SK-N-SH (cell line): Measurements from ENCODE around the gene TUFM. TPM values are rescaled to one million over a fixed set of nuclear protein-coding genes. Genes with fewer than 3 reads are reported as not detected.

Experiments
- CTCF ChIA-PET: fragments of 300-600, 350-600 bp; formaldehyde crosslinking; extraction: SDS; loops from one replicate; lab custom pipeline; 2021; lab: Yijun Ruan, JAX
- POLR2A ChIA-PET: fragments of 350-600 bp; sonication (Branson Sonifier 250); formaldehyde crosslinking; extraction: SDS; loops from one replicate; lab custom pipeline; 2020; ENCODE audit warnings: antibody characterized with exemption, inconsistent platforms; lab: Yijun Ruan, JAX
- DNase-seq: peaks from one replicate; pipeline ENCODE4 v3.0.0; 2012
- H2AFZ ChIP-seq: fragments of 200-600 bp; sonication (generic); 2 replicates; pipeline ENCODE4 v1.8.1; 2016; ENCODE audit warnings: antibody characterized with exemption, mild to moderate bottlenecking, low read depth
- H3F3A ChIP-seq: fragments of 200-600 bp; sonication (generic); replicated peaks from 2 replicates; pipeline ENCODE3; 2016; ENCODE audit warnings: antibody characterized with exemption, mild to moderate bottlenecking; ENCODE audit not compliant: insufficient read depth
- H3K27ac ChIP-seq, 2 experiments: fragments of 200-500 bp in 1 of 2; fragments of 200-600 bp in 1 of 2; sonication (Bioruptor generic) in 1 of 2; sonication (generic), shearing (Covaris generic) in 1 of 2; 2 replicates each; pipeline versions ENCODE4 v1.5.1 to v1.6.1; 2014 to 2016; ENCODE audit warnings: low read depth in 2 of 2, inconsistent platforms in 1 of 2, low read length in 1 of 2, mild to moderate bottlenecking in 1 of 2, mixed read lengths in 1 of 2
- H3K27me3 ChIP-seq: fragments of 200-600 bp; sonication (generic), shearing (Covaris generic); 2 replicates; pipeline ENCODE4 v1.6.1; 2016; ENCODE audit warnings: mixed run types; ENCODE audit not compliant: insufficient read depth
- H3K36me3 ChIP-seq, 2 experiments: fragments of 200-500 bp in 1 of 2; fragments of 200-600 bp in 1 of 2; sonication (Bioruptor generic) in 1 of 2; sonication (generic) in 1 of 2; replicated peaks in 1 of 2; 2 replicates each; pipeline versions ENCODE3 to v1.5.1; 2014 to 2016; ENCODE audit warnings: low read length in 1 of 2, mild to moderate bottlenecking in 1 of 2; ENCODE audit not compliant: insufficient read depth in 2 of 2, control insufficient read depth in 1 of 2
- H3K4me1 ChIP-seq, 2 experiments: fragments of 200-500 bp in 1 of 2; fragments of 200-600 bp in 1 of 2; sonication (Bioruptor generic) in 1 of 2; sonication (generic), shearing (Covaris generic) in 1 of 2; 2 replicates each; pipeline versions ENCODE4 v1.5.1 to v1.6.1; 2014 to 2016; ENCODE audit warnings: low read depth in 1 of 2, low read length in 1 of 2, mixed run types in 1 of 2; ENCODE audit not compliant: insufficient read depth in 2 of 2, control insufficient read depth in 1 of 2
- H3K4me2 ChIP-seq: fragments of 200-600 bp; sonication (generic), shearing (Covaris generic); 2 replicates; pipeline ENCODE4 v1.6.1; 2017; ENCODE audit warnings: mixed run types
- H3K4me3 ChIP-seq, 2 experiments: fragments of 200-500 bp in 1 of 2; fragments of 200-600 bp in 1 of 2; sonication (Bioruptor generic) in 1 of 2; sonication (generic), shearing (Covaris generic) in 1 of 2; 2 replicates each; pipeline versions ENCODE4 v1.5.1 to v1.8.1; 2014 to 2016; ENCODE audit warnings: low read depth in 2 of 2, inconsistent platforms in 1 of 2, low read length in 1 of 2, mild to moderate bottlenecking in 1 of 2, mixed read lengths in 1 of 2, moderate library complexity in 1 of 2
- H3K79me2 ChIP-seq: fragments of 200-600 bp; sonication (generic); 2 replicates; pipeline ENCODE4 v1.8.1; 2017; ENCODE audit warnings: mild to moderate bottlenecking; ENCODE audit not compliant: insufficient read depth
- H3K9ac ChIP-seq: fragments of 200-600 bp; sonication (generic); 2 replicates; pipeline ENCODE4 v1.6.1; 2017; ENCODE audit warnings: mixed run types
- H3K9me2 ChIP-seq: fragments of 200-600 bp; sonication (generic); 2 replicates; pipeline ENCODE4 v1.6.1; 2017; ENCODE audit warnings: mixed run types
- H3K9me3 ChIP-seq: fragments of 200-600 bp; sonication (generic); 2 replicates; pipeline ENCODE4 v1.6.1; 2017; ENCODE audit warnings: mixed run types, mild to moderate bottlenecking, moderate library complexity
- H4K20me1 ChIP-seq: fragments of 200-600 bp; sonication (generic); 2 replicates; pipeline ENCODE4 v1.6.1; 2017; ENCODE audit warnings: mild to moderate bottlenecking, mixed run types; ENCODE audit not compliant: insufficient read depth
- FOXJ3 ChIP-seq: sonication (generic); formaldehyde crosslinking; IDR thresholded peaks from 2 replicates; pipeline ENCODE4 v1.5.1; 2020; ENCODE audit warnings: mild to moderate bottlenecking, missing genetic modification reagents
- FOXM1 ChIP-seq: IDR thresholded peaks from 2 replicates; pipeline ENCODE4 v1.4.0; 2012; ENCODE audit warnings: low read depth, mild to moderate bottlenecking
- JUND ChIP-seq: IDR thresholded peaks from 2 replicates; pipeline ENCODE4 v1.4.0; 2012
- MEF2A ChIP-seq: IDR thresholded peaks from 2 replicates; pipeline ENCODE4 v1.4.0; 2012; ENCODE audit warnings: low read depth, borderline replicate concordance
- NFIC ChIP-seq: IDR thresholded peaks from 2 replicates; pipeline ENCODE4 v1.4.0; 2012; ENCODE audit warnings: borderline replicate concordance
- NRF1 ChIP-seq: IDR thresholded peaks from 2 replicates; pipeline ENCODE4 v1.6.1; 2012; ENCODE audit warnings: low read depth, mild to moderate bottlenecking, low read length
- PBX3 ChIP-seq: IDR thresholded peaks from 2 replicates; pipeline ENCODE4; 2012
- RAD21 ChIP-seq: IDR thresholded peaks from 2 replicates; pipeline ENCODE4 v1.6.1; 2012; ENCODE audit warnings: mild to moderate bottlenecking, low read length
- RCOR1 ChIP-seq: fragments of 150-350 bp; IDR thresholded peaks from 2 replicates; pipeline ENCODE4 v1.6.1; 2017; ENCODE audit warnings: antibody characterized with exemption, low read length
- RXRA ChIP-seq: IDR thresholded peaks from 2 replicates; pipeline ENCODE4 v1.4.0; 2012; ENCODE audit warnings: low read depth, mild to moderate bottlenecking, borderline replicate concordance
- SIN3A ChIP-seq: IDR thresholded peaks from 2 replicates; pipeline ENCODE4 v1.6.1; 2012; ENCODE audit warnings: low read depth, mild to moderate bottlenecking, low read length, moderate library complexity, borderline replicate concordance
- TAF1 ChIP-seq: IDR thresholded peaks from 2 replicates; pipeline ENCODE4 v1.6.1; 2012; ENCODE audit warnings: low read depth, mild to moderate bottlenecking, low read length, moderate library complexity, borderline replicate concordance
- TCF12 ChIP-seq: IDR thresholded peaks from 2 replicates; pipeline ENCODE4 v1.4.0; 2012
- USF2 ChIP-seq: fragments of 150-350 bp; IDR thresholded peaks from 2 replicates; pipeline ENCODE4 v1.6.1; 2017; ENCODE audit warnings: antibody characterized with exemption, low read length, low read depth, borderline replicate concordance
- YY1 ChIP-seq: IDR thresholded peaks from 2 replicates; pipeline ENCODE4 v1.4.0; 2012; ENCODE audit warnings: low read depth, mild to moderate bottlenecking
- WGBS: methylation state at CpG from one replicate; pipeline ENCODE4 v1.1.6; 2017; ENCODE audit warnings: low lambda C conversion rate; 5-methylcytosine and 5-hydroxymethylcytosine counted together
- polyA plus RNA-seq, 3 experiments: library from polyadenylated mRNA; depleted of rRNA; stranded (reverse); fragments of >200 nt; gene quantifications; 2 replicates each; pipeline ENCODE4 v1.2.3, GENCODE V29; 2012
- TF ChIP-seq, protein P1 (sequence below): IDR thresholded peaks from 2 replicates; pipeline ENCODE4 v1.4.0; 2012; ENCODE audit warnings: low read depth, borderline replicate concordance
- TF ChIP-seq, protein P2 (sequence below): IDR thresholded peaks from 2 replicates; pipeline ENCODE4 v1.4.0; 2012; ENCODE audit warnings: low read depth

TUFM gene
- polyA plus RNA-seq, 1 of the 3 experiments (the other 2 are of a cell fraction) = 358 TPM

GRCh38 chr16:28839004-28839639, 7.0 kb downstream of the TUFM start:
- POLR2A ChIA-PET = interaction anchor here (0.7 to 1.1 kb wide), 3 partner anchors 16 to 1920 kb away, joined by 3 to 5 read pairs (median 3); no protein-coding TSS in a partner anchor

DNA sequence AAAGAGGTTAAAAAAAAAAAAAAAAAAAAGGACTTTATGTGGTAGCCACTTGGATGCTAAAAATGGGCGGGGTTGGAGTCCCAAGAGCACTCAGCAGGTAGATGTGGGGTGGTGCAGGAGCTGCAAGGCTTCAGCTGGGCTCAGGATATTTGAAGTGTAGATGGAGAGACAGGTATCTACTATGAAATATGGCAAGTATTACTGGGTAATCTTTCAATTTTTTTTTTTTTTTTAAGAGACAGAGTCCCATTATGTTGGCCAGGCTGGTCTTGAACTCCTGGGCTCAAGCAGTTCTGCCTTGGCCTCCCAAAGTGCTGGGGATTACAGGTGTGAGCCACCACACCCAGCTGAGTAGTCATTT, 7.6 kb downstream of the TUFM start:
- ChIA-PET CTCF (interaction anchor here (1.4 kb wide), 1 partner anchor 107 kb away, joined by 5 read pairs; no protein-coding TSS in a partner anchor), POLR2A (interaction anchor here (1.1 to 1.8 kb wide), 3 partner anchors 8 to 17 kb away, joined by 3 to 9 read pairs (median 5); partner anchors contain the start of genes ATXN2L and TUFM)
- Histone ChIP-seq H4K20me1 (no peaks in the 10 kb centered on the region), H3K27me3 (no peaks in the 10 kb centered on the region), H3K9me3 (no peaks in the 10 kb centered on the region), H3F3A (peaks cover 42% of the 10 kb centered on the region), H2AFZ (no peak overlapping the region), H3K4me2 (no peak overlapping the region), H3K79me2 (peaks cover 11% of the 10 kb centered on the region; the same call in 1 of the 2 replicates), H3K9me2 (no peaks in the 10 kb centered on the region), H3K36me3 (peaks cover 25 to 45% of the 10 kb centered on the region in 2 experiments), H3K9ac (no peak overlapping the region), H3K4me3 (no peak overlapping the region), H3K27ac (no peak overlapping the region), H3K4me1 (no peaks in the 10 kb centered on the region)
- 100% methylated on average over 1 of the region's 1 CpG for WGBS
- no peak for DNase-seq
- no peak for TF ChIP-seq JUND
- TF ChIP-seq, protein P1, sequence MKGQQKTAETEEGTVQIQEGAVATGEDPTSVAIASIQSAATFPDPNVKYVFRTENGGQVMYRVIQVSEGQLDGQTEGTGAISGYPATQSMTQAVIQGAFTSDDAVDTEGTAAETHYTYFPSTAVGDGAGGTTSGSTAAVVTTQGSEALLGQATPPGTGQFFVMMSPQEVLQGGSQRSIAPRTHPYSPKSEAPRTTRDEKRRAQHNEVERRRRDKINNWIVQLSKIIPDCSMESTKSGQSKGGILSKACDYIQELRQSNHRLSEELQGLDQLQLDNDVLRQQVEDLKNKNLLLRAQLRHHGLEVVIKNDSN = no peak
- TF ChIP-seq RAD21 = no peak
- no peak for TF ChIP-seq YY1
- no peak for TF ChIP-seq FOXM1
- no peak for TF ChIP-seq NRF1
- TF ChIP-seq, protein P2, sequence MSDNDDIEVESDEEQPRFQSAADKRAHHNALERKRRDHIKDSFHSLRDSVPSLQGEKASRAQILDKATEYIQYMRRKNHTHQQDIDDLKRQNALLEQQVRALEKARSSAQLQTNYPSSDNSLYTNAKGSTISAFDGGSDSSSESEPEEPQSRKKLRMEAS = no peak
- no peak for TF ChIP-seq SIN3A
- TF ChIP-seq USF2 = no peak
- TF ChIP-seq NFIC = no peak
- TF ChIP-seq PBX3 = no peak
- TF ChIP-seq MEF2A = no peak
- TF ChIP-seq FOXJ3 = no peak

More at GRCh38 chr16:28839004-28839639, 7.0 kb downstream of the TUFM start:
- peaks cover 8% of the 10 kb centered on the region; the same call in 1 of the 2 replicates for H3K79me2 ChIP-seq
- TF ChIP-seq TAF1 = no peak
- TF ChIP-seq FOXM1 = no peak
- TF ChIP-seq, protein P1 = no peak
- TF ChIP-seq RAD21 = no peak
- TF ChIP-seq TCF12 = no peak
- TF ChIP-seq RXRA = no peak
- no peak for TF ChIP-seq USF2
- TF ChIP-seq MEF2A = no peak
- no peak for TF ChIP-seq RCOR1
- no peak for TF ChIP-seq FOXJ3
- H3K9me3 ChIP-seq = no peaks in the 10 kb centered on the region
- H3K27ac ChIP-seq = no peak overlapping the region
- H3K4me3 ChIP-seq = no peak overlapping the region
- H3K4me1 ChIP-seq = no peaks in the 10 kb centered on the region
- CTCF ChIA-PET = interaction anchor here (1.2 kb wide), 1 partner anchor 106 kb away, joined by 3 read pairs; no protein-coding TSS in a partner anchor
- H3K9ac ChIP-seq = no peak overlapping the region
- H3K4me2 ChIP-seq = no peak overlapping the region
- no peaks in the 10 kb centered on the region for H4K20me1 ChIP-seq
- DNase-seq = no peak
- H3K27me3 ChIP-seq = no peaks in the 10 kb centered on the region
- peaks cover 42% of the 10 kb centered on the region for H3F3A ChIP-seq
- H3K36me3 ChIP-seq = peaks cover 27 to 45% of the 10 kb centered on the region in 2 experiments
- no peak overlapping the region for H2AFZ ChIP-seq
- H3K9me2 ChIP-seq = no peaks in the 10 kb centered on the region
- WGBS = 94% methylated on average over 14 of the region's 14 CpGs
